Fibroblast of mammary gland (primary cell): Measurements from ENCODE around the gene JPH3.

Source experiments
- DNase-seq: peaks from one replicate; pipeline ENCODE4 v3.0.0-alpha.2; 2010; ENCODE audit warnings: low read depth
- H3K4me3 ChIP-seq: 2 replicates; pipeline ENCODE4 v1.5.1; 2011; ENCODE audit warnings: low read depth, mild to moderate bottlenecking, low read length, moderate library complexity; ENCODE audit not compliant: control insufficient read depth
- TF ChIP-seq, protein P1 (sequence below): conservative IDR thresholded peaks from 2 replicates; pipeline ENCODE4 v1.5.1; 2011; ENCODE audit warnings: low read depth, low read length, inconsistent platforms; ENCODE audit not compliant: control insufficient read depth, insufficient read depth

The JPH3 gene

DNA sequence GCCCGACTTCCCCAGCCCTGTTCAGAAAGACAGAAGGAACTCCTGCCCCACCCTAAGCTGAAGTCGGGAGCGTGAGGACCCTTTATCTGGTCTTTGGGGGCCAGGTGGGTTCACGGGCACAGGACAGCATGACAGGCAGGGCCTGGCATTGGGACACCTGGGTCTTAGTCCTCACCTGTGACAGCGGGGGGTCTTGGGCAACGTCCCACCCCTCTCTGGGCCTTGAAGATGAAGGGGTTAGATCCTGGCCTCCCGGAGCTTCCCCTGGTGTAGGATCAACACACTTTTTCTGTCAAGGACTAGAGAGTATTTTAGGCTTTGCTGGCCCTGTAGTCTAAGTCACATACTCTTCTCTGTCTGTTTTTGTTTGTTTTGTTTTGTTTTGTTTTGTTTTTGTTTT is 65.1 kb downstream of the JPH3 start:
- H3K4me3 ChIP-seq, result no peak overlapping the region
- DNase-seq, result no peak
- TF ChIP-seq, protein P1, sequence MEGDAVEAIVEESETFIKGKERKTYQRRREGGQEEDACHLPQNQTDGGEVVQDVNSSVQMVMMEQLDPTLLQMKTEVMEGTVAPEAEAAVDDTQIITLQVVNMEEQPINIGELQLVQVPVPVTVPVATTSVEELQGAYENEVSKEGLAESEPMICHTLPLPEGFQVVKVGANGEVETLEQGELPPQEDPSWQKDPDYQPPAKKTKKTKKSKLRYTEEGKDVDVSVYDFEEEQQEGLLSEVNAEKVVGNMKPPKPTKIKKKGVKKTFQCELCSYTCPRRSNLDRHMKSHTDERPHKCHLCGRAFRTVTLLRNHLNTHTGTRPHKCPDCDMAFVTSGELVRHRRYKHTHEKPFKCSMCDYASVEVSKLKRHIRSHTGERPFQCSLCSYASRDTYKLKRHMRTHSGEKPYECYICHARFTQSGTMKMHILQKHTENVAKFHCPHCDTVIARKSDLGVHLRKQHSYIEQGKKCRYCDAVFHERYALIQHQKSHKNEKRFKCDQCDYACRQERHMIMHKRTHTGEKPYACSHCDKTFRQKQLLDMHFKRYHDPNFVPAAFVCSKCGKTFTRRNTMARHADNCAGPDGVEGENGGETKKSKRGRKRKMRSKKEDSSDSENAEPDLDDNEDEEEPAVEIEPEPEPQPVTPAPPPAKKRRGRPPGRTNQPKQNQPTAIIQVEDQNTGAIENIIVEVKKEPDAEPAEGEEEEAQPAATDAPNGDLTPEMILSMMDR, result no peak

DNA sequence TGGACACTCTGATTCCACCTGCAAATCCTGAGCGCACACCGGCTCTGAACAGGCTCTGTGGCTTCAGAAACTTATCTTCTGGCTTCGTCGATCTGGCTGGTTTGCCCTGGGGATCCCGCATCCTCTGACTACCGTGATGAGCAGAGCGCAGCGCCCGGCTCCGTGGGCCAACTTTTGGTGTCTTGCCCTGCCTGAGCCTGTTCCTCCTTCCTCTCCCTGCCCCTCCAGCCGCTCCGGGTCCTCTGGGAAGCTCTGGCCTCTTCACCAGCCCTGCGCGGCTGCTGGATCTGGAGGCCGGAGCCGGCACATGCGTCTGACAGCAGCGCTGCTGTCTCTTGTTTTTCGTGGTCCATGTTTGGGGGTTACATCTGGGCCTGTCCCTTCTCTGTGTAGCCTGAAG is 65.6 kb downstream of the JPH3 start:
- TF ChIP-seq, protein P1, result no peak
- no peak for DNase-seq
- H3K4me3 ChIP-seq, result no peak overlapping the region

DNA sequence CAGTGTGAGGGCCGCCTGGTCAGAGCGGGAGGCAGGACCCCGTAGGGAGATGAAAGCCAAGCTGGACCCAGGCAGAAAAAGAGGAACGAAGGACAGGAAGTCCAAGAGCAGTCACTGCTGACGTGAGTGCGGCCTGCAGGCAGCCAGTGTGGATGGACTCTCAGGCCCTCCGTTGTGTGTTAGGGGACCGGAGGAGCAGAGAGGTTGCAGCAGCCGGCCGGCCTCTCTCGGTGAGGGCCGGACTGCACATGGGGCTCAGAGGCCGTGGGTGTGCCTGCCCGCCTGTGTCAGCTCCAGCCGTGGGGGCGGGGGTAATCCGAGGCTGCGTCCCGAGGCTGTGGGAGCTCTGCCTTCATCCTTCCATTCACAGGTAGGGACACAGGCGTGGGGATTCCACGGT is 67.4 kb downstream of the JPH3 start:
- H3K4me3 ChIP-seq, result no peak overlapping the region
- DNase-seq, result no peak
- TF ChIP-seq, protein P1, result no peak

DNA sequence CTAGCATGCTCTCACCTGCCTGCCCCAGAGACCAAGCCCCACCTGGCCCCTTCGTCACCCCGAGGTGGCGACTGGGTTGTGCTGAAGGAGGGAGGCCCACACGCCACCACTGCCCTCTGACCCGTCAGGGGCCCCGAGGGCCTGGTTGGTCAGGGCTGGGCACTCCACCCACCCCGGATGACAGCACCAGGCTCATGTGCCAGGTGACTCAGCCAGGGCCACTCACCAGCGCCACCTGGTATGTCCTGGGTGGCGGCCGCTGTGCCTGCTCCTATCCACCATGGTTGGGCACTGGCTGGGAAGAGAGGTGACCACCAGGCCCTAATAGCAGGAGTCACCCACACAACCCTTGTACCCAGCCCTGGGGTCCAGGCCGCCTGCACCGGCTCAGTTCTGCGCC is 68.9 kb downstream of the JPH3 start:
- no peak overlapping the region for H3K4me3 ChIP-seq
- TF ChIP-seq, protein P1, result no peak
- DNase-seq, result no peak

DNA sequence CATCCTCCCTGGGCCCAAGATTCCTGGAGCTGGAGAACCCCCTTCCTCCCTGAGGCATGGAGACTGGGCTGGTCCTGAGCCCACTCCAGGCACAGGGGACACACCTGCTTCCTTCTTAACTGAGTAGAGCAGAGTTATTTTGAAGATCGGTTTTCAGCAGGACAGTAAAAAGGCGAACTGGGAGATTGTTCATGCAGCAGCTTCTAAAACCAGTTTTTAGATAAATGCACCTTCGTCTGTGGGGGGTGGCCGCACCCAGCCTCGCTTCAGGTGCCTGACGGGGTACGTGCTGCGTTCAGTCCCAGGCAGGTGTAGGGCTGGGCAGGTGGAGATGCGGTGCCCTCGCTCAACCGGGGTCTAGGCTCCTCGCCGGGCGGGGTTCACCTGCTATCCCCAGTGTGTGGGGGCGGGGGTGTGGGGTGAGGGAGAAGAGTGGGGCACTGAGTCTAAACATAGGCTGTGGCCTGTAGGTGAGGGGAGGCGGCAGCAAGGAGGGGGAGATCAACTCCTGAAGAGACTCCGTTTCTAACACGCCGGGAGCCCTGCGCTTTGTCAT is 69.5 kb downstream of the JPH3 start:
- no peak overlapping the region for H3K4me3 ChIP-seq
- DNase-seq, result no peak
- TF ChIP-seq, protein P1, result no peak

DNA sequence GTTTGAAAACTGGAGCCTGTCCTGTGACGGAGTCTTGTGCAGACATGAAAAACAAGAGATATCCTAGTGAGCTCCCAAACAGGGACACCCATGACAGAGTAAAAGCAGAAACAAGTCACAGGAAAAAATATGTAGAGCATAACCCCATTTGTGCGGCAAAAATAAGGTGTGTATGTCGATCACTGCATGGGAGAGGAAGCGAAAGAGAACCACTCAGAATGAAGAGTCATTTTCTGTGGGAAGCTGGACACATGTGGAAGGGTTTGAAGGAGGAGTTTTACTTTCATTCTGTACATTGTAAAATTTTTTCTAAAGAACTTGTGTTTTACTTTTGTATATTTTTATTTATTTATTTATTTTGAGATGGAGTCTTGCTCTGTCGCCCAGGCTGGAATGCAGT is 72.1 kb downstream of the JPH3 start:
- no peak for DNase-seq
- H3K4me3 ChIP-seq, result no peak overlapping the region
- TF ChIP-seq, protein P1, result no peak

DNA sequence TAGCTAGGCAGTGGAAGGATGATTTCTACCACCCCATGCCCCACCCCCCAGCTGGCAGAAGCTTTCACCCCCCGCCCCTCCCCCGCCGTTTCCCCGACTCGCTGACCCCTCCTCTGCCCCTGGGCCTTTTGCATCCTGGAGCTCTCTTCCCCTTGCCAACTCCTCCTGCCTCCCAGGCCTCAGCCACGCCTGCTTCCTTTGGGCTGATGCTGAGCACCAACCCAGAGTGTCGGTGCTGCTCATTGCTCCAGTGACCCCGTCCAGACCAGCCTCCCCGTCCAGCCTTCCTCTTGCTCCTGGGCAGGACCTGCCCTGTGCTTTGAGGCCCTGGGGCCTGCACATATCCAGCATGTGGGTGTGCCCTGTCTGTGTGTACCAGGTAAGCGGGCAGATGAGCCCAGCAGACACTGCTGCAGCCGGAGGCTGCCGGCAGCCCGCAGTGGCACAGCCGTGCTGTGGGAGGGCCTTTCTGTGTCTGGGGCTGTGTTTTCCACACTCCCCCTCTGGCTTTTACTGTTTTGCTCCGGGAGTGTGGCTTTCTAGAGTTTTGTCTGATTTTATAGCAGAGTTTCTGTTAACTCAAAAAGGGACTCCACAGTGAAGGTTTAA is 72.9 kb downstream of the JPH3 start:
- DNase-seq, result no peak
- TF ChIP-seq, protein P1, result no peak
- no peak overlapping the region for H3K4me3 ChIP-seq
